ENCODE data around the gene VAT1L.

Gene VAT1L

DNA sequence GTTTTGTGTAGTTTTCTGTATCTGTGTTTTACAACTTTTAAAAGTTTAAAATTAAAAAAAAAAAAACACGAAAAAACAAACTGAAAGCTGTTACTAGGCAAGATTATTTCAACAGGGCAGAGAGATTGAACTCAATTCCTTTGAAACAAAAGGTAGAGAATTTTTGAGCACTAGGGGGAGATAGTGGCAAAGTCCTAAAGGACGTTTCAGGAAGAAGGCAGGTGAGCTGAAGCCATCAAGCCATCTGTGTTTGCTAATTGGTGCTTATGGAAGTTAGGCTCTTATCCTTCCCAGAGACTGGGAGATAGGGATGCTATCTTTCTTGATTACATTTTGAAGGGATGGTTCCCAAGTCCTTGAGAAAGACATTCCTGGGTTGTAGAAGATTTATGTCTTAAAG lies 163.4 kb downstream of the VAT1L start:
- no peaks in the 10 kb centered on the region for H3K4me1 ChIP-seq
- no peaks in the 10 kb centered on the region for H3K36me3 ChIP-seq
- TF ChIP-seq, protein P1, sequence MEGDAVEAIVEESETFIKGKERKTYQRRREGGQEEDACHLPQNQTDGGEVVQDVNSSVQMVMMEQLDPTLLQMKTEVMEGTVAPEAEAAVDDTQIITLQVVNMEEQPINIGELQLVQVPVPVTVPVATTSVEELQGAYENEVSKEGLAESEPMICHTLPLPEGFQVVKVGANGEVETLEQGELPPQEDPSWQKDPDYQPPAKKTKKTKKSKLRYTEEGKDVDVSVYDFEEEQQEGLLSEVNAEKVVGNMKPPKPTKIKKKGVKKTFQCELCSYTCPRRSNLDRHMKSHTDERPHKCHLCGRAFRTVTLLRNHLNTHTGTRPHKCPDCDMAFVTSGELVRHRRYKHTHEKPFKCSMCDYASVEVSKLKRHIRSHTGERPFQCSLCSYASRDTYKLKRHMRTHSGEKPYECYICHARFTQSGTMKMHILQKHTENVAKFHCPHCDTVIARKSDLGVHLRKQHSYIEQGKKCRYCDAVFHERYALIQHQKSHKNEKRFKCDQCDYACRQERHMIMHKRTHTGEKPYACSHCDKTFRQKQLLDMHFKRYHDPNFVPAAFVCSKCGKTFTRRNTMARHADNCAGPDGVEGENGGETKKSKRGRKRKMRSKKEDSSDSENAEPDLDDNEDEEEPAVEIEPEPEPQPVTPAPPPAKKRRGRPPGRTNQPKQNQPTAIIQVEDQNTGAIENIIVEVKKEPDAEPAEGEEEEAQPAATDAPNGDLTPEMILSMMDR (IDR thresholded peaks at IDR 0.05; ENCODE audit: low read depth, low read length): no peak
- H3K9me3 ChIP-seq: no peaks in the 10 kb centered on the region
- no peaks in the 10 kb centered on the region for H3K27me3 ChIP-seq
- no peak for DNase-seq
- H3K4me3 ChIP-seq (ENCODE audit: low read depth, low read length): no peak overlapping the region

- DNase-seq: no peak
- no peaks in the 10 kb centered on the region for H3K9me3 ChIP-seq
- no peaks in the 10 kb centered on the region for H3K36me3 ChIP-seq
- H3K27me3 ChIP-seq: no peaks in the 10 kb centered on the region
- H3K4me3 ChIP-seq (ENCODE audit: low read depth, low read length): no peak overlapping the region
- TF ChIP-seq, protein P1 (IDR thresholded peaks at IDR 0.05; ENCODE audit: low read depth, low read length): no peak
- no peaks in the 10 kb centered on the region for H3K4me1 ChIP-seq
Measured at GRCh38 chr16:77955127-77955526, 166.8 kb downstream of the VAT1L start.

GRCh38 chr16:77956231-77956630 lies 167.9 kb downstream of the VAT1L start:
- no peaks in the 10 kb centered on the region for H3K4me1 ChIP-seq
- H3K27me3 ChIP-seq: no peaks in the 10 kb centered on the region
- H3K9me3 ChIP-seq: no peaks in the 10 kb centered on the region
- DNase-seq: no peak
- H3K36me3 ChIP-seq: no peaks in the 10 kb centered on the region
- H3K4me3 ChIP-seq (ENCODE audit: low read depth, low read length): no peak overlapping the region
- TF ChIP-seq, protein P1 (IDR thresholded peaks at IDR 0.05; ENCODE audit: low read depth, low read length): no peak

GRCh38 chr16:77960766-77961165 lies 172.4 kb downstream of the VAT1L start:
- H3K4me3 ChIP-seq (ENCODE audit: low read depth, low read length): no peak overlapping the region
- H3K27me3 ChIP-seq: no peaks in the 10 kb centered on the region
- H3K4me1 ChIP-seq: no peaks in the 10 kb centered on the region
- no peak for DNase-seq
- TF ChIP-seq, protein P1 (IDR thresholded peaks at IDR 0.05; ENCODE audit: low read depth, low read length): no peak
- no peaks in the 10 kb centered on the region for H3K36me3 ChIP-seq
- no peaks in the 10 kb centered on the region for H3K9me3 ChIP-seq

DNA sequence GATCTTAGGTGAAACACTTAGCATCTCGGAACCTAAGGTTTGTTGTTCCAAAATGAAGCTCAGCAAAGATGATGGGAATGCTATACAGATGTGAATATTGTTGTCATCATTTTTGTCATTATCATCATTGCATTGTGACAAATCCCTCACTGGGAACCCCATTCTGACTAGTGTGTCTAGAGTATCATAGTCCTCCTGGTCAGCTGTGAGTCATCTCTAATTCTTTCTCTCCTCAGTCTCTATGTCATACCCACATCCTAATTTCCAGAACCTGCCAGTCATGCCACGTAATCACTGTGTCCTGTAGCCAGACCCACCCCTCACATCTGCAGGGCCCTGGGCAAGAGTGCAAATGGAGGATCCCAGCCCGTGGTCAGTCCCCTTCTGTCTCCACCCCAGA lies 173.4 kb downstream of the VAT1L start:
- H3K4me1 ChIP-seq: no peaks in the 10 kb centered on the region
- H3K27me3 ChIP-seq: no peaks in the 10 kb centered on the region
- no peak for DNase-seq
- no peak overlapping the region for H3K4me3 ChIP-seq (ENCODE audit: low read depth, low read length)
- TF ChIP-seq, protein P1 (IDR thresholded peaks at IDR 0.05; ENCODE audit: low read depth, low read length): no peak
- H3K36me3 ChIP-seq: no peaks in the 10 kb centered on the region
- no peaks in the 10 kb centered on the region for H3K9me3 ChIP-seq

DNA sequence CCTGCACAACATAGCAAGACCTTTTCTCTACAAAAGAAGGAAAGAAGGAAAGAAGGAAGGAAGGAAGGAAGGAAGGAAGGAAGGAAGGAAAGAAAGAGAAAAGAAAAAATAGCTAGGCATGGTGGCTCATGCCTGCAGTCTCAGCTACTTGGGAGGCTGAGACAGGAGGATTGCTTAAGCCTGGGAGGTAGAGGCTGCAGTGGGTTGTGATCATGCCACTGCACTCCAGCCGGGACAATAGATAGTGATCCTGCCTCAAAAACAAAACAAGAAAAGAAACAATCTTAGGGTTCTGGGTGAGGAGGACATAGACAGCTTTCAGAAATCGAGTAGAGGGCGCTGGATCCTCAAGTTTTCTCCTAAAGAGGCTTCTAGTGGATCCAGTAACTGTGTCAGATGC lies 174.3 kb downstream of the VAT1L start:
- no peaks in the 10 kb centered on the region for H3K27me3 ChIP-seq
- H3K36me3 ChIP-seq: no peaks in the 10 kb centered on the region
- no peaks in the 10 kb centered on the region for H3K9me3 ChIP-seq
- no peak for DNase-seq
- TF ChIP-seq, protein P1 (IDR thresholded peaks at IDR 0.05; ENCODE audit: low read depth, low read length): no peak
- H3K4me1 ChIP-seq: no peaks in the 10 kb centered on the region
- no peak overlapping the region for H3K4me3 ChIP-seq (ENCODE audit: low read depth, low read length)

Measured in BE2C (cell line).